GM06990 (cell line): Measurements from ENCODE around the gene ST6GALNAC6.

Experiments
- DNase-seq: peaks from one replicate; pipeline ENCODE4 v3.0.0-alpha.2; 2011; ENCODE audit not compliant: insufficient read length; ENCODE audit errors: extremely low read depth
- H3K27me3 ChIP-seq: replicated peaks from 2 replicates; pipeline ENCODE4 v1.6.0; 2011; ENCODE audit warnings: low read length; ENCODE audit not compliant: control insufficient read depth, insufficient read depth
- H3K36me3 ChIP-seq: 2 replicates; pipeline ENCODE4 v1.5.1; 2011; ENCODE audit warnings: low read length; ENCODE audit not compliant: control insufficient read depth, insufficient read depth
- H3K4me3 ChIP-seq: replicated peaks from 2 replicates; pipeline ENCODE4 v1.5.1; 2011; ENCODE audit warnings: low read depth, mild to moderate bottlenecking, control low read depth, low read length
- TF ChIP-seq, protein P1 (sequence below): IDR thresholded peaks from 2 replicates; pipeline ENCODE4 v1.5.1; 2011; ENCODE audit warnings: low read length, control low read depth, mild to moderate bottlenecking, inconsistent platforms; ENCODE audit not compliant: insufficient read depth, poor library complexity, severe bottlenecking

Gene ST6GALNAC6

DNA sequence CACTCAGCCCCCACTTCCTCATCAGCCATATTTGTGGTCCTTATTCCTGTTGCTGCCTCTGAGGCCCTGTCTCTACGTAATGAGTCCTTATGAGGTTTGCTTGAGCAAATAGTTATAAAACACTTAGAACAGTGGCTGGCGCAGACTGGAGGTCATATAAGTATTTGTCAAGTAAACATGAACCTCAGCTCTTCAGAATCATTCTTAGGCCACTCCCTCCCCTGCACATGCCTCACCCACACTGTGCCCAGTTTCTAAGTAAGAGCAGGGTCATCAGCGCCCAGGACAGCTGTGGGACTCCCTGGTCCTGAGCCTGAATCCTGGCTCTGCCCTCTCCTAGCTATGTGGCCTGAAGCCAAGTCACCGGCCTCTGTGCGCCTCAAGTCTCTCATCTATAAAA is 13.5 kb upstream of the ST6GALNAC6 start:
- TF ChIP-seq, protein P1, sequence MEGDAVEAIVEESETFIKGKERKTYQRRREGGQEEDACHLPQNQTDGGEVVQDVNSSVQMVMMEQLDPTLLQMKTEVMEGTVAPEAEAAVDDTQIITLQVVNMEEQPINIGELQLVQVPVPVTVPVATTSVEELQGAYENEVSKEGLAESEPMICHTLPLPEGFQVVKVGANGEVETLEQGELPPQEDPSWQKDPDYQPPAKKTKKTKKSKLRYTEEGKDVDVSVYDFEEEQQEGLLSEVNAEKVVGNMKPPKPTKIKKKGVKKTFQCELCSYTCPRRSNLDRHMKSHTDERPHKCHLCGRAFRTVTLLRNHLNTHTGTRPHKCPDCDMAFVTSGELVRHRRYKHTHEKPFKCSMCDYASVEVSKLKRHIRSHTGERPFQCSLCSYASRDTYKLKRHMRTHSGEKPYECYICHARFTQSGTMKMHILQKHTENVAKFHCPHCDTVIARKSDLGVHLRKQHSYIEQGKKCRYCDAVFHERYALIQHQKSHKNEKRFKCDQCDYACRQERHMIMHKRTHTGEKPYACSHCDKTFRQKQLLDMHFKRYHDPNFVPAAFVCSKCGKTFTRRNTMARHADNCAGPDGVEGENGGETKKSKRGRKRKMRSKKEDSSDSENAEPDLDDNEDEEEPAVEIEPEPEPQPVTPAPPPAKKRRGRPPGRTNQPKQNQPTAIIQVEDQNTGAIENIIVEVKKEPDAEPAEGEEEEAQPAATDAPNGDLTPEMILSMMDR = no peak
- Histone ChIP-seq H3K36me3 (peaks cover 38% of the 10 kb centered on the region), H3K27me3 (no peaks in the 10 kb centered on the region), H3K4me3 (no peak overlapping the region)
- DNase-seq = no peak

DNA sequence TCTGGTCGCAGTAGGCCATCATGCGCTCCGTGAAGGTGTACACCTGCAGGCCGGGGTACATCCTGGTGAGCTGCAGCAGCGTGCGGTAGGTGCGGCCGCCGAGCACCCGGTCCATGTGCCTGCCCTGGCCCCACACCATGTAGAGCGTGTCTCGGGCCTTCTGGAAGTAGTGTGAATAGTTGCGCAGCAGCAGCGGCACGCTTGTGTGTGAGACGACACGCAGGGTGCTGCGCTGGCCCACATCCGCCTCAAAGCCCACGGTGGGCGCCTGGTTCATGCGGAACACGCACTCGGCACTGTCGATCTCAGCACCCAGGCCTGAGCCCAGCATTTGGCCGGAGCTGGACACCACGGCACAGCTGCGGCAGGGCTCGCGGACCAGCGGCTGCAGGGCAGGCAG is 12.9 kb upstream of the ST6GALNAC6 start:
- no peak overlapping the region; the same call in 1 of the 2 replicates for H3K4me3 ChIP-seq
- peak; percentile 13 for DNase-seq
- H3K27me3 ChIP-seq = no peaks in the 10 kb centered on the region
- TF ChIP-seq, protein P1 = no peak
- peaks cover 38% of the 10 kb centered on the region for H3K36me3 ChIP-seq

DNA sequence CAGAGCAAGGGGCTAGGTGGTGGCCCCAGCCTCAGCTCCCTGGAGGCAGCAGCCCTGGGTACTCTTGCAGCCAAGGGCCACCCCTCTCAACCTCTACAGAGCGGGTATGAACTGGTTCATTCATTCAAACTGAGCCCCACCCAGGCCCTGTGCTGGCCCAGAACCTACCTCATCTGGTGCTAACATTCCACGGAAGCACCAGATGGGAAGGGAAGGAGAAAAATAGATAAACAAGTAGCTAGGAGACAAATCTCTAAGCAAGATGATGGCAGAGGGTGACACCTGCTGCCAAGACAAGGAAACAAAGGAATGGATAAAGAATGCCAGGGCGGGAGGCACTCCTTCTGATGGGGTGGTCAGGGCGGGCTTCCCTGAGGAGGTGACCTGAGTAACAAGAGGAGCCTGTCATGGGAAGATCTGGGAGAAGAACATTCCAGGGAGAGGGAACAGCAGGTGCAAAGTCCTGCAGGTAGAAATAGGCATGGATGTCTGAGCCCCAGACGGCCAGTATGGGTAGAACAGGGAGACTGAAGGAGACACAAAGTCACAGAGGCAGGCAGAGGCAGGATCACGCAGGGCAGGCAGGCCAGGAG is 11.3 kb upstream of the ST6GALNAC6 start:
- Histone ChIP-seq H3K36me3 (peaks cover 38% of the 10 kb centered on the region), H3K27me3 (no peaks in the 10 kb centered on the region), H3K4me3 (peak overlapping the region; percentile 25)
- TF ChIP-seq, protein P1 = no peak
- no peak for DNase-seq

DNA sequence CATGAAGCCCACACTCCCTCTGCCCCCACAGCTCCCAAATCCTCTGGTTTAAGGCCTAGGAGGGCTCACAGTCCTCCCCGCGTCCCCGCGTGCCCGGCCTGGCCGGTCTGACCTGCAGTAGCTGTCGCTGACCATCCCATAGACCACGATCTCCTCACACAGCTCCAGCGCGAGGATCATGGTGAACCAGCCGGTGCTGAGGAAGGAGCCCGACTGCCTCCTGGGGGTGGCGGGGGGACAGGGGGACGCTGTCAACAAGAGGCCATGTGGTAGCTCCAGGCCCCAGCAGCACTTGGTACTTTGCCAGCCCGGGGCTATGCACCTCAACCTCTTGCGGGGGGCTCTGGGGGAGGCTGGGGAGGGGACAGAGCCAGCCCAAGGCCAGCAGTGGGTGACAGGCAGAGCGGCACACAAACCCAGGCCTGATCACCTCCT is 10.5 kb upstream of the ST6GALNAC6 start:
- Histone ChIP-seq H3K27me3 (no peaks in the 10 kb centered on the region), H3K36me3 (peaks cover 38% of the 10 kb centered on the region), H3K4me3 (no peak overlapping the region)
- TF ChIP-seq, protein P1 = no peak
- DNase-seq = no peak

DNA sequence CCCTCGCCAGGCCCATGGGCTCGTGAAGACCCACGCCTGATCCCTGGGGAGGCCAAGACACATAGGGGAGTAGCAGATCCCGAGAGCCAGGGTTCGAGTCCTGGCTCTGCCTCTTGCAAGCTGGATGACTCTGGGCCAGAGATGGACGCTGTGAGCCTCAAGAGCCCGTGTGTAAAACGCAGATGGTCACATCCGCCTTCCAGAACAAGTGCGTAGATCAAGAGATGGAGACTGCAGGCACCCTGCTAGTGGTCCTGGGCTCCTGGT is 9.2 kb upstream of the ST6GALNAC6 start:
- H3K36me3 ChIP-seq = peaks cover 32% of the 10 kb centered on the region
- TF ChIP-seq, protein P1 = no peak
- no peak overlapping the region for H3K4me3 ChIP-seq
- DNase-seq = peak; percentile 7
- no peaks in the 10 kb centered on the region for H3K27me3 ChIP-seq
